ENCODE data around the gene PSMC5.

The PSMC5 gene

GRCh38 chr17:63819585-63820537 is 7.4 kb upstream of the PSMC5 start:
- TF ChIP-seq CTCF (IDR thresholded peaks at IDR 0.05; ENCODE audit: low read depth, low read length, missing control alignments): no peak
- H3K4me3 ChIP-seq (ENCODE audit: low read depth, low read length): no peak overlapping the region
- no peak for DNase-seq (ENCODE audit: low read depth)

DNA sequence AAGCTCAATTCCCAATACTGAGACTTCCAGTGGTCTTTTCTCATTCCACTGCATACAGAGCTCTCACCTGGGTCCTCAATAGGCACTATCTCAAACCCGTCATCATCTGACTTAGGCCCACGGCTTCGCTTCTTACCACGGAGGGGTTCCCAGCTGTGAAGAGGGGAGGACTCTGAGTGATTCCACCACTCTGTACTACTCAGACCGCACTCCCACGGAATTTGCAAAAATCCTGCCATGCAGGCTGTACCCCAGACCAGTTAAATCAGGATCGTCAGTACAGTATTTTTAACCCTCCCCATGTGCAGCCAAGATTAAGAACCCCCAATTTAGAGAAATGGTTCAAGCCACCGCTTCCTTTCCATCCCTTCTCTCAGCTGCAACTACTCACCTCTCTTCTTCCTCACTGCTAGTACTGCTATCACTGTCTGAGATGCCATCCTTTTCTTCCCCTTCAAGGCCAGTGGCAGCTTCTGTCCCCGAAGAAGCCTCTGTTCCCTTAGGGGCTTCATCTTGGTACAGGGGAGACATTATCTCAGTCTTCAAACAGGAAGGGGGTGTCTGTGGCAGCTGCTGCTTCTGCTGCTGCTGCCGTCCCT is 6.2 kb upstream of the PSMC5 start:
- no peak for DNase-seq (ENCODE audit: low read depth)
- TF ChIP-seq CTCF (IDR thresholded peaks at IDR 0.05; ENCODE audit: low read depth, low read length, missing control alignments): no peak
- no peak overlapping the region for H3K4me3 ChIP-seq (ENCODE audit: low read depth, low read length)

GRCh38 chr17:63821804-63822203 is 5.4 kb upstream of the PSMC5 start:
- no peak overlapping the region for H3K4me3 ChIP-seq (ENCODE audit: low read depth, low read length)
- TF ChIP-seq CTCF (IDR thresholded peaks at IDR 0.05; ENCODE audit: low read depth, low read length, missing control alignments): no peak
- no peak for DNase-seq (ENCODE audit: low read depth)

DNA sequence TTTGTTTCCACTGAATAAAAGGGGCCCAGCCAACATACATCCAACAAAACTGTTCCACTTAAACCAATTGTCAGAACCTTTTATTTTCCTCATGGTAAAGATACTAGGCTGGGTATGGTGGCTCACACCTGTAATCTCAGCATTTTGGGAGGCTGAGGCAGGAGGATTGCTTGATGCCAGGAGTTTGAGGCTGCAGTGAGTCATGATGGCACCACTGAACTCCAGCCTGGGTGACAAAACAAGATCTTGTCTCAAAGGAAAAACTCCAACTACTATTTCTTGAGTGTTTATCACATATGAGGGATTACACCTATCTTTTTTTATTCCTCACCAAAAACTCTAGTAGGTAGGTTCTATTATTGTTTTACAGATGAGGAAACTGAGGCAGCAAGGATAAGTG is 4.7 kb upstream of the PSMC5 start:
- no peak overlapping the region for H3K4me3 ChIP-seq (ENCODE audit: low read depth, low read length)
- no peak for DNase-seq (ENCODE audit: low read depth)

GRCh38 chr17:63823659-63824331 is 3.4 kb upstream of the PSMC5 start:
- no peak overlapping the region for H3K4me3 ChIP-seq (ENCODE audit: low read depth, low read length)
- no peak for DNase-seq (ENCODE audit: low read depth)
- TF ChIP-seq CTCF (IDR thresholded peaks at IDR 0.05; ENCODE audit: low read depth, low read length, missing control alignments): no peak

More for the DNA sequence above, 4.7 kb upstream of the PSMC5 start:
- TF ChIP-seq CTCF (IDR thresholded peaks at IDR 0.05; ENCODE audit: low read depth, low read length, missing control alignments): no peak

DNA sequence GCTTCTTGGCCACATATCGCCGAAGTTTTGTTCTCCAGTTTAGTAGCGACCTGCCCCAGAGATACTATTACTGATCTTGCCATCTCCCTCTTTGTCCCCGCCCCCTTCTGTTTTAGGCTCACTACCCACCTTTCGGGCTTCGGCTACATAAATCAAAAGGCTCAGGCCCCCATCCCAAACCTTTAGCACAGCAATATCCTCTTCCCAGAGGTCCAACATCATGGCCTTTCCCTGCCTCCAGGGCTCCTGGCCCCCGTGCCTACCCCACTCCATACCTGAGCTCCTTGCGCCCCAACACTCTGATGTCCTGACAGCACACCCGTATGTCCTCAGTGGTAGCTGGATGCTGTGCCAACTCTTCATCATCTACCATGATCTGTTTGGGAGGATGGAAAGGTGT is 2.9 kb upstream of the PSMC5 start:
- no peak for DNase-seq (ENCODE audit: low read depth)
- H3K4me3 ChIP-seq (ENCODE audit: low read depth, low read length): no peak overlapping the region
- no peak for TF ChIP-seq CTCF (IDR thresholded peaks at IDR 0.05; ENCODE audit: low read depth, low read length, missing control alignments)
